Stimulated activated CD4-positive, alpha-beta T cell treated with anti-CD3 and anti-CD28 coated beads, Interleukin-1b, Interleukin-23, amount 100 ng/mL, for 4 hours (primary cell): ENCODE data around the gene BTBD6.
"Not testable (repeated sequence)": the region's sequence is repeated elsewhere in the genome, so short reads cannot be mapped to it uniquely, and the experiment has no call there.

Source experiments
- DNase-seq, 2 donors: peaks; one replicate each; pipeline ENCODE4 v3.0.0-alpha.2; 2020; ENCODE audit warnings: low read depth in 2 of 2

BTBD6 gene

GRCh38 chr14:105269405-105269804 lies 21.1 kb downstream of the BTBD6 start:
- no peak for DNase-seq

GRCh38 chr14:105271224-105271890 lies 23.0 kb downstream of the BTBD6 start:
- DNase-seq = no peak

GRCh38 chr14:105272623-105273022 lies 24.3 kb downstream of the BTBD6 start:
- DNase-seq = no peak

GRCh38 chr14:105273062-105273461 lies 24.7 kb downstream of the BTBD6 start:
- no peak for DNase-seq

GRCh38 chr14:105274637-105275036 lies 26.3 kb downstream of the BTBD6 start:
- no peak for DNase-seq

- no peak for DNase-seq
Observed at GRCh38 chr14:105275267-105275946, 27.1 kb downstream of the BTBD6 start.

- DNase-seq = not testable (repeated sequence)
Observed at GRCh38 chr14:105277448-105277847, 29.1 kb downstream of the BTBD6 start.

- DNase-seq = no peak
Observed at GRCh38 chr14:105279642-105280361, 31.5 kb downstream of the BTBD6 start.

GRCh38 chr14:105280525-105280924 lies 32.2 kb downstream of the BTBD6 start:
- DNase-seq = no peak

- DNase-seq = no peak
Observed at GRCh38 chr14:105281371-105282097, 33.2 kb downstream of the BTBD6 start.

GRCh38 chr14:105282098-105282725 lies 33.9 kb downstream of the BTBD6 start:
- no peak for DNase-seq

- no peak for DNase-seq
Observed at GRCh38 chr14:105283028-105283427, 34.7 kb downstream of the BTBD6 start.

GRCh38 chr14:105283899-105284298 lies 35.6 kb downstream of the BTBD6 start:
- DNase-seq = no peak

- no peak for DNase-seq
Observed at GRCh38 chr14:105285174-105285573, 36.8 kb downstream of the BTBD6 start.

- DNase-seq = no peak
Observed at GRCh38 chr14:105286759-105287144, 38.4 kb downstream of the BTBD6 start.

GRCh38 chr14:105287249-105288102 lies 39.1 kb downstream of the BTBD6 start:
- no peak for DNase-seq

- DNase-seq = not testable (repeated sequence)
Observed at GRCh38 chr14:105288936-105289335, 40.6 kb downstream of the BTBD6 start.

- DNase-seq = no peak
Observed at GRCh38 chr14:105290621-105291346, 42.5 kb downstream of the BTBD6 start.

GRCh38 chr14:105292826-105293711 lies 44.7 kb downstream of the BTBD6 start:
- DNase-seq = no peak
